NCI-H2107 (cell line): ENCODE results near the gene TSC22D1.
A peak's percentile ranks its signal among the peaks of the same experiment; 100 is the strongest.
"Not testable (repeated sequence)": the region's sequence is repeated elsewhere in the genome, so short reads cannot be mapped to it uniquely, and the experiment has no call there.

Experiments
- DNase-seq: peaks from one replicate; lab custom pipeline; 2025; lab: John Stamatoyannopoulos, UW

TSC22D1 gene

DNA sequence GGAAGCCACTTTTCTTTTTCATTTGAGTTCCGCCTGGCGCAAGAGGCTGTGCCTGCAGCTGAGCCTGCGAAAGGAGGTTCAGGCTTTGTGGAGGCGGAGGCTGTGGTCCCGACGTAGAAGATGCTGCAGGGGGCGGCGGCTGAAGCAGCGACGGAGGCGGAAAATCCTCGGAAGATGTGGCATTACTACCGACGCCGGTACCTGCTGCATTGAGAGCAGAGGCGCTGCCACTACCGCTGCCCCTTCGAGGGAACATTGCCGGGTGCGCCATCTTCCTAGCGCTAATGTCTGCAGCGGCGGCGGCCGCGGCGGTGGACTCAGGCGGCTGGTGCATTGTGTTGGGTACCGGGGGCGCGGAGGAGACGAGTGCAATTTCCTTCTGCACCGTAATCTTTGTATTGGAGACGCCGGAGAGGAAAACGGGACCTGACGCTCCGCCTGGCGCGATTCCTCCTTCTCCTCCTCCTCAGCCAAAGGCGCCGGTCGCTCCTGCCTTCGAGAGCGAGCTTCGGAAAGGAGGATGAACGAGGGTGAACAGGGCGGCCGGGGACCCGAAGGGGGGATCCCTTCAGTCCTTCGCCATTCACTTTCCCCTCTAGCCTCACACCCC lies at the start of gene TSC22D1:
TSC22D1 (minus strand) TSS at position 590 of the 610 bp plus-strand sequence; CDS start at position 334, 256 bp downstream.
- no peak for DNase-seq

- no peak for DNase-seq
Observed at GRCh38 chr13:44622708-44623107, 46.6 kb upstream of the TSC22D1 start.

- no peak for DNase-seq
Observed at GRCh38 chr13:44622261-44622660, 46.1 kb upstream of the TSC22D1 start.

DNA sequence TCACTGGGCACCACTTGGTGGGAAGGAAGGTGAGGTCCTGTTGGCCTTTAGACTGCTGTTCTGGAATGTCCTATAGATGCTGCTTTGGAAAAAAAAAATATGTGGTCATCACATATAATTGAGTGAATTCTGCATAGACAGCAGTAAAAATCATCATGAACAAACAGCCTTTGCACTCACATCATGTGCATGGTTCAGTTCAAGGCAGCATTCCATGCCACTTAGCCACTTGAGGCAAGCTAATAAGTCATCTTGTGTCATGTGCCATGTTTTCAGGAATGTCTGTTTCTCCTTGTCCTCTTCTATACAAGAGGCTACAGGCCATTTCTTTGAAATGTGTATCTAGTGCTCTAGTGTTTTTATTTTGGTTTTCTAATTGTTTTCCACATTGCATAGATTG lies 43.9 kb upstream of the TSC22D1 start:
- DNase-seq, result no peak

DNA sequence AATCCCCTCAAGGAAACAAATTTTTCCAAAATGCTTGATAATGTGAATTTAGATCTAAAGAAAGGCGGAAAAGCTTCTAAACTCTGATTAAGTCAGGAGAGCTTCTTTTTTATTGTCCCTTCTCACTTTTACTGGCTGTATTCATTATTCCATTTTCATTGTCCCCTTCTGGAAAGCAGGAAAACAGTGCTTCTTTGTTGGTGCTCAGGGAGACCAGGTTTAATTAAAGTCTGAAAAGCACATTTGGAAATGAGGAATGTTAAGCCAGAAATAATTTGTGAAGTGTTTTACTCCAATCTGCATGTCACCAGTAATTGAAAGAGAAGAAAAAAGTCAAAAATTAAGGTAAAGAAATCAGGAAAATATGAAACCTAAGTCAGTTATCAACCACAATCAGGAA lies 43.5 kb upstream of the TSC22D1 start:
- no peak for DNase-seq

GRCh38 chr13:44618326-44618725 lies 42.2 kb upstream of the TSC22D1 start:
- DNase-seq, result no peak

DNA sequence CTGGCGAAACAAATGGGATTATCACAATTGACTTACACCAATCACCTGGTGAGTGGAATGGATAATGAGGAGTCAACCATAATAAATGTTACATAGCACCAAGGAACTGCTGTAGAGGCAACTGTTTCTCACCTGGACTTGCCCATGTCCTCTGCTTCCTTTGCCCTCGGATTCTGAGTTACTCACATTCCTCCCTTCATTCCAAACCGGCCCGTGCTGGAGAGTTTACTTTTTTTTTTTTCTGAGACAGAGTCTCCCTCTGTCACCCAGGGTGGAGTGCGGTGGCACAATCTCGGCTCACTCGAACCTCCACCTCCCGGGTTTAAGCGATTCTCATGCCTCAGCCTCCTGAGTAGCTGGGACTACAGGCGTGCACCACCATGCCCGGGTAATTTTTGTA lies 41.5 kb upstream of the TSC22D1 start:
- DNase-seq, result no peak

- DNase-seq, result no peak
Observed at GRCh38 chr13:44609137-44609536, 33.0 kb upstream of the TSC22D1 start.

- no peak for DNase-seq
Observed at GRCh38 chr13:44605721-44606120, 29.6 kb upstream of the TSC22D1 start.

GRCh38 chr13:44605275-44605674 lies 29.1 kb upstream of the TSC22D1 start:
- DNase-seq, result no peak

- no peak for DNase-seq
Observed at GRCh38 chr13:44601586-44601985, 25.5 kb upstream of the TSC22D1 start.

DNA sequence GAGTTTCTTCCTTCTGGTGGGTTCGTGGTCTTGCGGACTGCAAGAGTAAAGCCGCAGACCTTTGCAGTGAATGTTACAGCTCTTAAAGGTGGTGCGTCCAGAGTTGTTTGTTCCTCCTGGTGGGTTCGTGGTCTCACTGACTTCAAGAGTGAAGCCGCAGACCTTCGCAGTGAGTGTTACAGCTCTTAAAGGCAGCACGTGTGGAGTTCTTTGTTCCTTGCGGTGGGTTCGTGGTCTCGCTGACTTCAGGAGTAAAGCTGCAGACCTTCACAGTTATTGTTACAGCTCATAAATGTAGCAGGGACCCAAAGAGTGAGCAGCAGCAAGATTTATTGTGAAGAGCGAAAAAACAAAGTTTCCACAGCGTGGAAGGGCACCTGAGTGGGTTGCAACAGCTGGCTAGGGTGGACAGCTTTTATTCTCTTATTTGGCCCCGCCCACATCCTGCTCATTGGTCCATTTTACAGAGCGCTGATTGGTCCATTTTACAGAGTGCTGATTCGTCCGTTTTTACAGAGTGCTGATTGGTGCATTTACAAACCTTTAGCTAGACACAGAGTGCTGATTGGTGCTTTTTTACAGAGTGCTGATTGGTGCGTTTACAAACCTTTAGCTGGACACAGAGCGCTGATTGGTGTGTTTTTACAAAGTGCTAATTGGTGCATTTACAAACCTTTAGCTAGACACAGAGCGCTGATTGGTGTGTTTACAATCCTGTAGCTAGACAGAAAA lies 17.9 kb upstream of the TSC22D1 start:
- not testable (repeated sequence) for DNase-seq

- no peak for DNase-seq
Observed at GRCh38 chr13:44592216-44592847, 16.2 kb upstream of the TSC22D1 start.

DNA sequence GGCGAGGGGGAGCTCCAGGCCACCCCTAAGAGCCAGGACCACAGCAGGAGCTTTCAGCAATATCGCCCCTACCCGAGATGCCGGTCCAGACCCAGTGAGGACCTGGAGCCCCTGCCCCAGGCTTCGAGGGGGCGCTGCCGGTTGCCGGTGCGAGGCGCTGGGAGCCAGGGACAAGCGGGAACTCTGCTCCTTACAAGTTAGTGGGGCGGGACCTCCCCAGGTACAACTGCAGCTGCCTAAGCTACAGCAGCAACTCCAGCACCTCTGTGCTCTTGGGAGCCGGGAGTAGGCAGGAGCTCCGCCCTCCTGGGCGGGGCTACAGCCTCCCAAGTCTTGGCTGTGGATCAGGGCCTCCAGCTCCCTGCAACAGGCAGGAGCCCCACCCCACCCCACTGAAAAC lies 15.2 kb upstream of the TSC22D1 start:
- no peak for DNase-seq

- no peak for DNase-seq
Observed at GRCh38 chr13:44583137-44583536, 7.0 kb upstream of the TSC22D1 start.

DNA sequence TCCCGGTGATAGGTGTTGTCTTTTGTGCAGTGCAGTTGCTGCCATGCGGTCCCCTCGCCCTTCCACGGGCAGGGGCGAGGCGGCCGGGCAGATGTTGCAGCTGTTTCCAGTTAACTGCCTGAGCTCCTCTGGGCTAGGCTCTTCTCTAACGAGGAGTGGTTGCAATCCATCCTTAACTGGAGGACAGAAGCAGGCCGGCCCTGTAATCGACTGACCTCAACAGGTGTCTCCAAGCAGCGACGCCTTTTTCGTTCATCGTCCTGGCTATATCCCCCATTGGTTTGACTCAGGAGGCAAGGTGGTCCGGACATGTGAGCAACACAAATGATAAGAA lies 1.9 kb upstream of the TSC22D1 start:
- no peak for DNase-seq

- DNase-seq, result peak; percentile 96
Observed at GRCh38 chr13:44577236-44578066, 1.3 kb upstream of the TSC22D1 start.

- DNase-seq, result no peak
Observed at GRCh38 chr13:44576351-44577235, 463 bp upstream of the TSC22D1 start.

GRCh38 chr13:44575035-44575434 lies 1.1 kb downstream of the TSC22D1 start:
- no peak for DNase-seq

GRCh38 chr13:44574466-44574855 lies 1.7 kb downstream of the TSC22D1 start:
- no peak for DNase-seq

- DNase-seq, result no peak
Observed at GRCh38 chr13:44573790-44574465, 2.2 kb downstream of the TSC22D1 start.
